Activated B cell treated with CpG ODN at 0.5 μM for 24 hours (primary cell): ENCODE results near the gene RNF207. TPM values are rescaled to one million over a fixed set of nuclear protein-coding genes. Genes with fewer than 3 reads are reported as not detected.

ENCODE experiments used
- ATAC-seq: fragments of 200-7000 bp; cut with Tn5 transposase; one replicate; pipeline ENCODE4 v1.10.0; 2021; ENCODE audit warnings: low read depth, mild to moderate bottlenecking, moderate library complexity
- CTCF ChIA-PET: fragments of 350-600 bp; sonication (Branson Sonifier 250); formaldehyde crosslinking; loops from one replicate; lab custom pipeline; 2021; ENCODE audit warnings: antibody characterized with exemption; lab: Charles Lee
- POLR2A ChIA-PET: fragments of 350-600 bp; sonication (Branson Sonifier 250); formaldehyde crosslinking; loops from one replicate; lab custom pipeline; 2021; ENCODE audit warnings: antibody characterized with exemption; lab: Charles Lee
- DNase-seq: peaks from one replicate; pipeline ENCODE4 v3.0.0; 2022
- H3K27ac Mint-ChIP-seq: one replicate; pipeline ENCODE4 v1.8.0; 2020; ENCODE audit warnings: mixed read lengths
- H3K27me3 Mint-ChIP-seq: one replicate; pipeline ENCODE4 v1.8.0; 2021; ENCODE audit warnings: mixed read lengths
- H3K36me3 Mint-ChIP-seq: one replicate; pipeline ENCODE4 v1.8.0; 2021; ENCODE audit warnings: low read depth, mixed read lengths
- H3K4me1 Mint-ChIP-seq: one replicate; pipeline ENCODE4 v1.8.0; 2021; ENCODE audit warnings: mixed read lengths
- H3K4me3 Mint-ChIP-seq: one replicate; pipeline ENCODE4 v1.8.0; 2020; ENCODE audit warnings: mild to moderate bottlenecking, mixed read lengths
- H3K9me3 Mint-ChIP-seq: one replicate; pipeline ENCODE4 v1.8.0; 2020; ENCODE audit warnings: mixed read lengths
- intact Hi-C: fragments of 100-400 bp; cut with micrococcal nuclease; formaldehyde crosslinking; loops from one replicate; pipeline ENCODE4 v1.15.1; 2024
- total RNA-seq: library from RNA; stranded (reverse); gene quantifications from 2 replicates; pipeline ENCODE4 v1.2.3, GENCODE V29; 2022
- TF ChIP-seq, protein P1 (sequence below): fragments of 200-600 bp; IDR thresholded peaks from one replicate; pipeline ENCODE4 v1.8.0; 2022; ENCODE audit warnings: antibody characterized with exemption, mild to moderate bottlenecking

Gene RNF207
- total RNA-seq, 1 donor from 2014 or later = 3.3 TPM

DNA sequence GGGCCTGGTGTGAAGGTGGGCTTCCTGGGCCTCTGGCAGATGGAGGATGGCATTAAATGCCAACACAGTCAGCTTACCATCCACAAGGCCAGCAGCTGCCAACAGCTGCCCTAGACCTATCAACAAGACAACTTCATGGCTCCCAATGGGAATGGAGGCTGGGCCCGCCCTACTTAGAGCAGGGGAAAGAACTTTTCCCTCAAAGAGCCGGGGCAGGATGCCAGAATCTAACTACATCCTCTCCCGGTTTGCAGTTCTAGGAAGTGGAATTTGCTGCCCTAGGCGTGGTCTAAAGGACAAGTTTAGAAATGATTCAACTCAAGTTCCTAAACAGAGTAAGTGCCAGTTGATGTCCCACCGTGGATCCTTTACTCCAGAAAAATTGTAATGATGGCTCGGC, 16.7 kb downstream of the RNF207 start:
- Mint-ChIP-seq H3K4me1 (no peaks in the 10 kb centered on the region), H3K4me3 (no peak overlapping the region), H3K36me3 (peaks cover 59% of the 10 kb centered on the region), H3K27me3 (peaks cover 6% of the 10 kb centered on the region), H3K27ac (no peak overlapping the region), H3K9me3 (no peaks in the 10 kb centered on the region)
- TF ChIP-seq, protein P1, sequence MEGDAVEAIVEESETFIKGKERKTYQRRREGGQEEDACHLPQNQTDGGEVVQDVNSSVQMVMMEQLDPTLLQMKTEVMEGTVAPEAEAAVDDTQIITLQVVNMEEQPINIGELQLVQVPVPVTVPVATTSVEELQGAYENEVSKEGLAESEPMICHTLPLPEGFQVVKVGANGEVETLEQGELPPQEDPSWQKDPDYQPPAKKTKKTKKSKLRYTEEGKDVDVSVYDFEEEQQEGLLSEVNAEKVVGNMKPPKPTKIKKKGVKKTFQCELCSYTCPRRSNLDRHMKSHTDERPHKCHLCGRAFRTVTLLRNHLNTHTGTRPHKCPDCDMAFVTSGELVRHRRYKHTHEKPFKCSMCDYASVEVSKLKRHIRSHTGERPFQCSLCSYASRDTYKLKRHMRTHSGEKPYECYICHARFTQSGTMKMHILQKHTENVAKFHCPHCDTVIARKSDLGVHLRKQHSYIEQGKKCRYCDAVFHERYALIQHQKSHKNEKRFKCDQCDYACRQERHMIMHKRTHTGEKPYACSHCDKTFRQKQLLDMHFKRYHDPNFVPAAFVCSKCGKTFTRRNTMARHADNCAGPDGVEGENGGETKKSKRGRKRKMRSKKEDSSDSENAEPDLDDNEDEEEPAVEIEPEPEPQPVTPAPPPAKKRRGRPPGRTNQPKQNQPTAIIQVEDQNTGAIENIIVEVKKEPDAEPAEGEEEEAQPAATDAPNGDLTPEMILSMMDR = no peak
- DNase-seq (no peak), ATAC-seq (no peak)
- intact Hi-C loops = no loop called here
- POLR2A ChIA-PET = no interaction called here
- CTCF ChIA-PET = no interaction called here

DNA sequence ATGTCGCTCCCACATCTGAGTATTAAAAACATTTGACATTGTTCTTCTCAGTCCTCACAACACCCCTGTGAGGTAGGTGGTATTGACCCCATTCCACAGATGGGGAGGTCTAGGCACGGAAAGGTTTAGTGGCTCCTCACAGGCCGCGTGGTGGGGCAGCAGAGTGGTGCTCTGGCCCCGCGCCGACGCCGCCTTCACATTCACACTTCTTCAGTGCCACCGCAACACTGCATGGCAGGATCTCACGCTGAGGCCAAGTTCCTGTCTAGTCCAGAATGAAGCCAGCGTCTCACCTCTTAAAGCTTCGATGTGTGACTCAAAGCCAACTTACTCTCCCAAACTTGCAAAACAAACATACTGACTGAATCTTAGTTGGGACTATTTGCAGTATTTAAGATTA, 17.7 kb downstream of the RNF207 start:
- no peak overlapping the region for H3K27ac Mint-ChIP-seq
- ATAC-seq (no peak), DNase-seq (no peak)
- H3K9me3 Mint-ChIP-seq = no peaks in the 10 kb centered on the region
- TF ChIP-seq, protein P1 = no peak
- H3K4me3 Mint-ChIP-seq = no peak overlapping the region
- H3K27me3 Mint-ChIP-seq = no peaks in the 10 kb centered on the region
- H3K4me1 Mint-ChIP-seq = no peaks in the 10 kb centered on the region
- CTCF ChIA-PET = no interaction called here
- peaks cover 63% of the 10 kb centered on the region for H3K36me3 Mint-ChIP-seq
- POLR2A ChIA-PET = no interaction called here
- intact Hi-C loops = no loop called here

DNA sequence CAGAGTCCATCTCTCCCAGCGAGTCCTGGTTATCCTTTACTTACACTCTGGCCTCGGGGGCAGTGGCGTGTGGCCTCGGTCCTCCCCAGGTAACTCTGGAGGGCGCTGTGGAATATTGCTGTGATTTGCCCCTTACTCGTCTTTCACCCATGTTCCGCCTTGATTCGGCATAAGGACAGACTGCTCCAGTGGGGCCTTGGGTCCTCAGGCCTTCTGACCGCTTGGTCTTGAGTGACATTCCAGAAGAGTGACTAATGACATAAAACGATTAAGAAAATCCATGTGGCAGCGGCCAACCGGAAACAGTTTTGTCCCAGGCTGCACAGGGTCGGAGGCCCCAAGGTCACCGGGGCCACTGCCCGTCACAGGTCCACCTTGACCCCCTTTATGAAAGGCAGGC, 18.8 kb downstream of the RNF207 start:
- POLR2A ChIA-PET = no interaction called here
- intact Hi-C loops = no loop called here
- Mint-ChIP-seq H3K9me3 (no peaks in the 10 kb centered on the region), H3K27me3 (no peaks in the 10 kb centered on the region), H3K4me3 (no peak overlapping the region), H3K36me3 (peaks cover 64% of the 10 kb centered on the region), H3K4me1 (no peaks in the 10 kb centered on the region), H3K27ac (no peak overlapping the region)
- ATAC-seq (no peak), DNase-seq (no peak)
- TF ChIP-seq, protein P1 = no peak
- CTCF ChIA-PET = no interaction called here

DNA sequence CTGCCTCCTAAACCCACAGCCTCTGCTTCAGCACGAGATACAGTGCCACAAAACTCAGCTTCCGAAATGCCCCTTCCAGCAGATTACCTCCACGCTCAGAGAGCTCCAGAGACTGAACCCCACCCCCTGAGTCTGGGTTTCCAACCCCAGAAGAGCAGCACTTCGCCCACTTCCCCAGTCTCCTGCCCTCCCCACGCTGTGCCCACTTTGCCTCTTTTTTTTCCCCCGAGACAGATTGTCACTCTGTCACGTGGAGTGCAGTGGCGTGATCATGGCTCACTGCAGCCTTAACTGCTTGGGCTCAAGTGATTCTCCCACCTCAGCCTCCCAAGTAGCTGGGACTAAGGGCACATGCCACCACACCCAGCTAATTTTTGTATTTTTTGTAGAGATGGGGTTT, 19.7 kb downstream of the RNF207 start:
- H3K4me1 Mint-ChIP-seq = no peaks in the 10 kb centered on the region
- CTCF ChIA-PET = no interaction called here
- POLR2A ChIA-PET = interaction anchor here (1.5 kb wide), 1 partner anchor 9 kb away, joined by 4 read pairs; no protein-coding TSS in a partner anchor
- DNase-seq (no peak), ATAC-seq (no peak)
- no peaks in the 10 kb centered on the region for H3K27me3 Mint-ChIP-seq
- no peaks in the 10 kb centered on the region for H3K9me3 Mint-ChIP-seq
- TF ChIP-seq, protein P1 = no peak
- H3K4me3 Mint-ChIP-seq = no peak overlapping the region
- H3K27ac Mint-ChIP-seq = no peak overlapping the region
- H3K36me3 Mint-ChIP-seq = peaks cover 62% of the 10 kb centered on the region
- intact Hi-C loops = no loop called here

DNA sequence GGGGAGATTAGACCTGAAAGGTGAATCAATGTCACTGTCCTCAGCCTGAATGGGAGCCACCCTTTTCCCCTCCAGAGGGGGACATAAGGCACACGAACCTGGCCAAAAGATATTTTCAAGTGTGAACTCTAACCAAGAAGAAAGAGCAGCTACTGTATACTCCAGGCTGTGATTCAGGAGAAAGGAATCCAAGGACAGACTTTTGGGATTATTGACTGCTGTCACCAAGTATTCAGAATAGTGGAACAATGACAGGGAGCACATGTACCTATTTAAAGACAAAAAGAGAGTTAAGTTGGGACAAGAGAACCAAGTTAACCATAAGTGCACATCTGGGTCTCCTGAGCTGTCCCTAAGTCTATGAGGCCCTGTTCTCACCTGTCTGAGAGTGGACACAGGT, 27.5 kb downstream of the RNF207 start:
- ChIA-PET CTCF (no interaction called here), POLR2A (no interaction called here)

More for the DNA sequence above, 27.5 kb downstream of the RNF207 start:
- peaks cover 36% of the 10 kb centered on the region for H3K36me3 Mint-ChIP-seq
- no peaks in the 10 kb centered on the region for H3K9me3 Mint-ChIP-seq
- no peak overlapping the region for H3K27ac Mint-ChIP-seq
- no peaks in the 10 kb centered on the region for H3K27me3 Mint-ChIP-seq
- TF ChIP-seq, protein P1 = no peak
- no peak for DNase-seq
- ATAC-seq = no peak
- intact Hi-C loops = no loop called here
- no peak overlapping the region for H3K4me3 Mint-ChIP-seq
- peaks cover 8% of the 10 kb centered on the region for H3K4me1 Mint-ChIP-seq
